HUDEP-2 (cell line): ENCODE measurements around the gene DLG1.

ENCODE experiments used
- DNase-seq, 76 experiments: peaks; one replicate each; lab custom pipeline; 2025; ENCODE audit not compliant: unreplicated experiment in 76 of 76; lab: John Stamatoyannopoulos, UW

DLG1 gene

GRCh38 chr3:197253238-197253947 lies 45.0 kb downstream of the DLG1 start:
- DNase-seq: no peak

- no peak for DNase-seq
Measured at GRCh38 chr3:197249542-197249941, 48.9 kb downstream of the DLG1 start.

GRCh38 chr3:197248341-197248740 lies 50.1 kb downstream of the DLG1 start:
- no peak for DNase-seq

GRCh38 chr3:197244751-197245150 lies 53.7 kb downstream of the DLG1 start:
- DNase-seq: no peak

GRCh38 chr3:197242784-197243432 lies 55.5 kb downstream of the DLG1 start:
- DNase-seq: no peak

GRCh38 chr3:197241173-197241572 lies 57.2 kb downstream of the DLG1 start:
- no peak for DNase-seq

- no peak for DNase-seq
Measured at GRCh38 chr3:197239857-197240256, 58.6 kb downstream of the DLG1 start.

GRCh38 chr3:197238842-197239241 lies 59.6 kb downstream of the DLG1 start:
- no peak for DNase-seq

- no peak for DNase-seq
Measured at GRCh38 chr3:197237897-197238296, 60.5 kb downstream of the DLG1 start.

GRCh38 chr3:197236362-197236761 lies 62.0 kb downstream of the DLG1 start:
- DNase-seq: no peak

- no peak for DNase-seq
Measured at GRCh38 chr3:197234947-197235914, 63.2 kb downstream of the DLG1 start.

GRCh38 chr3:197231321-197231720 lies 67.1 kb downstream of the DLG1 start:
- no peak for DNase-seq

GRCh38 chr3:197229836-197230235 lies 68.6 kb downstream of the DLG1 start:
- DNase-seq: no peak

- no peak for DNase-seq
Measured at GRCh38 chr3:197229178-197229577, 69.2 kb downstream of the DLG1 start.

GRCh38 chr3:197227780-197228574 lies 70.4 kb downstream of the DLG1 start:
- DNase-seq: no peak

GRCh38 chr3:197226179-197226578 lies 72.2 kb downstream of the DLG1 start:
- DNase-seq: peak in 1 of 76 experiments; percentile 4

- no peak for DNase-seq
Measured at GRCh38 chr3:197225579-197225978, 72.8 kb downstream of the DLG1 start.

- DNase-seq: peak in 27 of 76 experiments; percentile 5 to 57 (median 24)
Measured at GRCh38 chr3:197224034-197224444, 74.4 kb downstream of the DLG1 start.

GRCh38 chr3:197222937-197223370 lies 75.5 kb downstream of the DLG1 start:
- DNase-seq: peak in 8 of 76 experiments; percentile 6 to 35 (median 26)

GRCh38 chr3:197219619-197220018 lies 78.8 kb downstream of the DLG1 start:
- DNase-seq: no peak
